ENCODE results near the gene AREL1. TPM values are rescaled to one million over a fixed set of nuclear protein-coding genes. Genes with fewer than 3 reads are reported as not detected.

AREL1 gene
- total RNA-seq, 4 donors from 2014 or later = 33.8 to 95.6 (median 65.1) TPM

DNA sequence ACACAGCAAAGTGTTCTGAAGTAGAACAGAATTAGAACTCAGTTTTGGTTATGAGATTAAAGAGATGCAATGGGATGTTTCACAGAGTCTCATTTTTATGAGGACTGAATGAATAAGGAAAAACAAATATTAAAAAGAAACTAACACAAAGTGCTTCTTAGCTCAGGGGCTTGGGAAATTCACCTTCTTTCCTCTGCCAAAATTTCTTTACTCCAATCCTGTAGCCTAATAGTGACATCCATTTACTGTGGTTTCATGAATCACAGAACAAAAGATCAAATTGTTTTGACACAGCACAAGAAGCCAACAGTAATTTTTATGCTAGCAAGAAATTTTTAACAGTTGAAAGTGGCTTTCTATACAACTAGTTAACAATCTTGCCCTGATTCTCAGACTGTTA is 37.7 kb downstream of the AREL1 start:
- H3K27me3 ChIP-seq = no peaks in the 10 kb centered on the region
- no peaks in the 10 kb centered on the region for H3K4me1 ChIP-seq
- H3K9me3 ChIP-seq = no peaks in the 10 kb centered on the region
- DNase-seq = no peak
- H3K4me3 ChIP-seq = no peak overlapping the region
- H3K27ac ChIP-seq = no peak overlapping the region
- TF ChIP-seq, protein P1, sequence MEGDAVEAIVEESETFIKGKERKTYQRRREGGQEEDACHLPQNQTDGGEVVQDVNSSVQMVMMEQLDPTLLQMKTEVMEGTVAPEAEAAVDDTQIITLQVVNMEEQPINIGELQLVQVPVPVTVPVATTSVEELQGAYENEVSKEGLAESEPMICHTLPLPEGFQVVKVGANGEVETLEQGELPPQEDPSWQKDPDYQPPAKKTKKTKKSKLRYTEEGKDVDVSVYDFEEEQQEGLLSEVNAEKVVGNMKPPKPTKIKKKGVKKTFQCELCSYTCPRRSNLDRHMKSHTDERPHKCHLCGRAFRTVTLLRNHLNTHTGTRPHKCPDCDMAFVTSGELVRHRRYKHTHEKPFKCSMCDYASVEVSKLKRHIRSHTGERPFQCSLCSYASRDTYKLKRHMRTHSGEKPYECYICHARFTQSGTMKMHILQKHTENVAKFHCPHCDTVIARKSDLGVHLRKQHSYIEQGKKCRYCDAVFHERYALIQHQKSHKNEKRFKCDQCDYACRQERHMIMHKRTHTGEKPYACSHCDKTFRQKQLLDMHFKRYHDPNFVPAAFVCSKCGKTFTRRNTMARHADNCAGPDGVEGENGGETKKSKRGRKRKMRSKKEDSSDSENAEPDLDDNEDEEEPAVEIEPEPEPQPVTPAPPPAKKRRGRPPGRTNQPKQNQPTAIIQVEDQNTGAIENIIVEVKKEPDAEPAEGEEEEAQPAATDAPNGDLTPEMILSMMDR (IDR thresholded peaks at IDR 0.05) = no peak
- TF ChIP-seq POLR2A (IDR thresholded peaks at IDR 0.05) = no peak
- peaks cover 0 to 74% (median 0%) of the 10 kb centered on the region in 3 donors for H3K36me3 ChIP-seq

DNA sequence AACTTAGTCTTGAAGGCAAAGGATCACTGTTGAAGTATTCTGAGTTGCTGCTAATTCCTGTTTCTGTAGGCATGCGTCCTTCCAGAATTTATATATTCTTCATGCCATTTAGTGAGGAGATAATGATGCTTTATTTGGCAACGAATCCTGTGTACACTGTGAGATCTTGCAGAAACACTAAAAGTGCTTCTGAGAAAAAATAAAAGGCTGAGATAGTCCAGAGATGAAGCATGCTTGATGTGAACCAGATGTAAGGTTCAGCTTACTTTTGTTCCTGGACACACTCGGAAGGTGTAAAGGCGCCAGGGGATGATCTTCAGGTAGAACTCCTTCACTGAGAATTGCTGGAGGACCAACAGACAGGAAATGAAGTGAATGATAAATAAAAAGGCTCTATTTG is 39.1 kb downstream of the AREL1 start:
- no peak overlapping the region for H3K27ac ChIP-seq
- H3K4me1 ChIP-seq = no peaks in the 10 kb centered on the region
- TF ChIP-seq, protein P1 (IDR thresholded peaks at IDR 0.05) = no peak
- no peak for TF ChIP-seq POLR2A (IDR thresholded peaks at IDR 0.05)
- peaks cover 0 to 84% (median 0%) of the 10 kb centered on the region in 3 donors for H3K36me3 ChIP-seq
- H3K4me3 ChIP-seq = no peak overlapping the region
- no peak for DNase-seq
- no peaks in the 10 kb centered on the region for H3K9me3 ChIP-seq
- no peaks in the 10 kb centered on the region for H3K27me3 ChIP-seq

DNA sequence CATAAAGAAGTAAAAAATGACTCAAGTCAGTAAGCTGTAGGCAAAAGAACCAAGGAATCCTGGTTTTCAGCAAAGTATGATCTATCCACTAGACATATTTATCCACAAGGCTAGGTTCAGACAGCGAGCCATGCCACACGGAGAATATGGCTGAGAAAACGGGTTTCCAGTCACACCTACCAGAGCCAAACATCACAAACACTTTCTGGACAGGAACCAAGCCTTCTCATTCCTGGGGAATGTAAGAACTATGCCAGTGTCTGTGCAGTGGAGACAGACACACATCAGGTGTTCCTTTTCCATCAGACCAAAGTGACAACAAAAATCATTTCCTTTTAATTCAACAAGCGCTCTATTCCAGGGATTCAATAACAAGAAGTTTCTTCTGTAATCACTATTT is 41.1 kb downstream of the AREL1 start:
- TF ChIP-seq POLR2A (IDR thresholded peaks at IDR 0.05) = no peak
- TF ChIP-seq, protein P1 (IDR thresholded peaks at IDR 0.05) = no peak
- no peak for DNase-seq
- H3K36me3 ChIP-seq = peaks cover 0 to 99% (median 0%) of the 10 kb centered on the region in 3 donors

DNA sequence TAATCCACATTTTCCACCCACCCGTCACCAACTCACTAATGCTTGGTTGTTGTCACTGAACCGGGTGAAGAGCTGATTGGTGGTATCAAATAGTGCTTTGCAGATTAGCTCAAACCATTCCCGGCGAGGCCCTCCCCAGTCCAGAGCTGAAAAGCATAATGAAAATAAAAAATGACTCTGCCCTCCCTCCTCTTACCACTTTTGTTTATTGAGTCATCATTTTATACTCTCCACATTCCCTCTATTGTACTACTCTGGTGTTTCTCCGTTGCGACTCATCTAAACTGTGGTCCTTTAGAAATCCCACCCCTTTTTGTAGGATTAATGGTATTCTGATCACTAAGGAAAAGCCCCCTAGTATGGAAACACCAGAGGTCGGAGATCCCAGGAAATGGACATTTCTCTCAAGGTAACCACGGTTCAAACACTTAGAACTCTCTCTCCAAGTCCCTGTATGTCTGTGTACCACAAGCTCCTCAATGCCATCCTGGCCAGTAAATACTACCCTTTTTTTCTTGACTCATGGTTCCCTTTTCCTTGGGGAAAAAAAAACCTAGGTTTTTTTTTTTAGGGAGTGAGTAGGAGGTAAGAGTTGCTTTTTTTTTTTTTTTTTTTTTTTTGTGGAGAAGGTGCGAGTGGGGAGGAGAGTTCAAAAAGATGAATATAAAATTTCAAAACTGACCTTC is 42.0 kb downstream of the AREL1 start:
- Histone ChIP-seq H3K4me1 (no peaks in the 10 kb centered on the region), H3K4me3 (no peak overlapping the region), H3K36me3 (peaks cover 0 to 99% (median 0%) of the 10 kb centered on the region in 3 donors), H3K27me3 (no peaks in the 10 kb centered on the region), H3K9me3 (no peaks in the 10 kb centered on the region), H3K27ac (no peak overlapping the region)
- no peak for DNase-seq
- TF ChIP-seq POLR2A (IDR thresholded peaks at IDR 0.05) = no peak
- TF ChIP-seq, protein P1 (IDR thresholded peaks at IDR 0.05) = no peak

More for the DNA sequence above, 41.1 kb downstream of the AREL1 start:
- Histone ChIP-seq H3K4me3 (no peak overlapping the region), H3K9me3 (no peaks in the 10 kb centered on the region), H3K4me1 (no peaks in the 10 kb centered on the region), H3K27me3 (no peaks in the 10 kb centered on the region), H3K27ac (no peak overlapping the region)

DNA sequence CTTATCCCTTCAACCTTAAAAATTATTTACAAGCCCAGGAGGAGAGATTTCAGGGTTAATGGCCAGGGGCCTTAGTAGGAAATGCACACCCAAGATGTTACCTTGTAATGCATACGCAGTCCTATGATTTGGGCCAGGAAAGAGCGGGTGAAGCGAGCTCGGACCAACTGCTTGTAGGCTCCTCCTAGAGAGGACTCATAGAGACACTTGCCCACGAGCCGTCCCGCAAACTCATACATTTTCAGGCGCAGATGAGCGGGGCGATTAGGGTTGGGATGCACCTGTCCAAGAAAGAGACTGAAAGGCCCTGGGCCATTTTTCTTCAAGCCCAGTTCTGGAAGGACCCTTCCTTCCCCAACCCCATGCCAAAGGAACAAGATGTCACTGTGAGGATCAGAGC is 43.0 kb downstream of the AREL1 start:
- Histone ChIP-seq H3K4me1 (no peaks in the 10 kb centered on the region), H3K4me3 (no peak overlapping the region), H3K9me3 (no peaks in the 10 kb centered on the region), H3K27ac (no peak overlapping the region), H3K36me3 (peaks cover 0 to 98% (median 0%) of the 10 kb centered on the region in 3 donors), H3K27me3 (no peaks in the 10 kb centered on the region)
- DNase-seq = no peak
- TF ChIP-seq POLR2A (IDR thresholded peaks at IDR 0.05) = no peak
- TF ChIP-seq, protein P1 (IDR thresholded peaks at IDR 0.05) = no peak

Data from Peyer's patch (tissue), 4 donors.